GM12878 (cell line): Measurements from ENCODE around the gene BGLAP. TPM values are rescaled to one million over a fixed set of nuclear protein-coding genes. Genes with fewer than 3 reads are reported as not detected.

Experiments
- ATF7 ChIP-seq: fragments of 450-650 bp; IDR thresholded peaks from 2 replicates; pipeline ENCODE4 v1.6.1; 2016; ENCODE audit warnings: low read depth, mild to moderate bottlenecking
- CBX5 ChIP-seq: sonication (generic); IDR thresholded peaks from 2 replicates; pipeline ENCODE4 v1.6.1; 2016; ENCODE audit warnings: low read depth, moderate library complexity, mild to moderate bottlenecking, inconsistent platforms
- CHD2 ChIP-seq: IDR thresholded peaks from 2 replicates; pipeline ENCODE4 v1.6.1; 2011; ENCODE audit warnings: low read depth, low read length, improper control_type of control experiment, borderline replicate concordance
- CHD4 ChIP-seq: fragments of 200-600 bp; sonication (generic); IDR thresholded peaks from 2 replicates; pipeline ENCODE4 v1.6.1; 2016; ENCODE audit warnings: mild to moderate bottlenecking
- MEF2A ChIP-seq: IDR thresholded peaks from 2 replicates; pipeline ENCODE4 v1.6.1; 2011; ENCODE audit warnings: low read depth, mild to moderate bottlenecking, low read length, moderate library complexity; ENCODE audit not compliant: insufficient read depth
- NBN ChIP-seq: fragments of 450-650 bp; IDR thresholded peaks from 2 replicates; pipeline ENCODE4 v1.6.1; 2016
- NFYB ChIP-seq: IDR thresholded peaks from 2 replicates; pipeline ENCODE4 v1.6.1; 2011; ENCODE audit warnings: low read depth, mild to moderate bottlenecking, low read length, improper control_type of control experiment, moderate library complexity; ENCODE audit not compliant: insufficient read depth
- PAX8 ChIP-seq: fragments of 450-650 bp; IDR thresholded peaks from 2 replicates; pipeline ENCODE4 v1.6.1; 2017; ENCODE audit warnings: mild to moderate bottlenecking, moderate library complexity
- POLR2A ChIP-seq: IDR thresholded peaks from 2 replicates; pipeline ENCODE4 v1.6.1; 2011; ENCODE audit warnings: low read depth, mild to moderate bottlenecking, low read length
- POLR2AphosphoS5 ChIP-seq: IDR thresholded peaks from 2 replicates; pipeline ENCODE4 v1.6.1; 2011; ENCODE audit warnings: mild to moderate bottlenecking, low read length, inconsistent platforms
- RAD51 ChIP-seq: fragments of 450-650 bp; IDR thresholded peaks from 2 replicates; pipeline ENCODE4 v1.6.1; 2016; ENCODE audit warnings: moderate library complexity, mild to moderate bottlenecking, inconsistent platforms
- RB1 ChIP-seq: fragments of 450-650 bp; formaldehyde crosslinking; IDR thresholded peaks from 2 replicates; pipeline ENCODE4 v1.6.1; 2017; ENCODE audit warnings: mild to moderate bottlenecking, borderline replicate concordance
- RBBP5 ChIP-seq: fragments of 200-600 bp; sonication (generic); conservative IDR thresholded peaks from 2 replicates; pipeline ENCODE4 v1.6.1; 2016
- RUNX3 ChIP-seq: IDR thresholded peaks from 2 replicates; pipeline ENCODE4 v1.6.1; 2012; ENCODE audit warnings: low read length, inconsistent platforms
- SIN3A ChIP-seq: IDR thresholded peaks from 2 replicates; pipeline ENCODE4 v1.6.1; 2012; ENCODE audit warnings: low read depth, low read length, improper control_type of control experiment
- TBL1XR1 ChIP-seq: IDR thresholded peaks from 2 replicates; pipeline ENCODE4 v1.6.1; 2012; ENCODE audit warnings: low read depth, low read length, improper control_type of control experiment
- WRNIP1 ChIP-seq: IDR thresholded peaks from 2 replicates; pipeline ENCODE4 v1.6.1; 2011; ENCODE audit warnings: low read depth, low read length, improper control_type of control experiment, borderline replicate concordance
- YY1 ChIP-seq: IDR thresholded peaks from 2 replicates; pipeline ENCODE4 v1.6.1; 2011; ENCODE audit warnings: low read depth, mild to moderate bottlenecking, low read length
- ZNF207 ChIP-seq: fragments of 450-650 bp; IDR thresholded peaks from 2 replicates; pipeline ENCODE4 v1.6.1; 2014; ENCODE audit warnings: antibody characterized with exemption, mild to moderate bottlenecking, borderline replicate concordance
- ZZZ3 ChIP-seq: IDR thresholded peaks from 2 replicates; pipeline ENCODE4 v1.6.1; 2011; ENCODE audit warnings: low read depth; ENCODE audit not compliant: control insufficient read depth, insufficient read length
- polyA plus RNA-seq, 11 experiments: library from polyadenylated mRNA; depleted of rRNA in 4 of 11; unstranded in 6 of 11; stranded (reverse) in 5 of 11; fragments of >200 nt; fragmentation: Nextera tagmentation in 4 of 11; fragmentation: Illumina TruSeq in 1 of 11; extraction: Ambion mirVana in 4 of 11; extraction: Trizol in 1 of 11; gene quantifications; 1 replicate in 1 of 11; 2 replicates in 10 of 11; pipeline versions ENCODE4 v1.2.1 to v1.2.3, GENCODE V29; 2011 to 2016; ENCODE audit warnings: inconsistent platforms in 2 of 11, missing spikeins in 2 of 11, low read depth in 1 of 11
- total RNA-seq, 4 experiments: library from RNA; depleted of rRNA in 3 of 4; stranded (reverse); fragments of >200 nt in 3 of 4; fragmentation: Illumina TruSeq in 1 of 4; extraction: Trizol in 1 of 4; gene quantifications; 2 replicates each; pipeline versions ENCODE4 v1.2.1 to v1.2.3, GENCODE V29; 2013 to 2021
- TF ChIP-seq, protein P1 (sequence below): IDR thresholded peaks from 2 replicates; pipeline ENCODE4 v1.6.1; 2011; ENCODE audit warnings: low read depth, mild to moderate bottlenecking, low read length, moderate library complexity, borderline replicate concordance; ENCODE audit errors: extremely low read depth
- TF ChIP-seq, protein P2 (sequence below): IDR thresholded peaks from 2 replicates; pipeline ENCODE4 v1.6.1; 2012; ENCODE audit warnings: low read depth, low read length, improper control_type of control experiment
- TF ChIP-seq, protein P3 (sequence below): fragments of 450-650 bp; IDR thresholded peaks from 2 replicates; pipeline ENCODE4 v1.6.1; 2016; ENCODE audit warnings: mild to moderate bottlenecking
- TF ChIP-seq, protein P4 (sequence below): IDR thresholded peaks from 2 replicates; pipeline ENCODE4 v1.6.1; 2012; ENCODE audit warnings: low read length, inconsistent platforms
- TF ChIP-seq, protein P5 (sequence below): fragments of 450-650 bp; IDR thresholded peaks from 2 replicates; pipeline ENCODE4 v1.6.1; 2017; ENCODE audit warnings: mild to moderate bottlenecking, low read depth, inconsistent platforms; ENCODE audit not compliant: poor library complexity, severe bottlenecking
- TF ChIP-seq, protein P6 (sequence below): IDR thresholded peaks from 2 replicates; pipeline ENCODE4 v1.6.1; 2011; ENCODE audit warnings: borderline replicate concordance, low read depth, mild to moderate bottlenecking, moderate library complexity, mixed read lengths, low read length; ENCODE audit not compliant: insufficient read depth; ENCODE audit errors: extremely low read length

The BGLAP gene
- total and polyA plus RNA-seq, 10 of the 15 experiments (the other 5 are each of a cell fraction or from before 2014, with no cell fraction given), result 0.20 to 1.8 (median 0.40) TPM; not detected in 3

DNA sequence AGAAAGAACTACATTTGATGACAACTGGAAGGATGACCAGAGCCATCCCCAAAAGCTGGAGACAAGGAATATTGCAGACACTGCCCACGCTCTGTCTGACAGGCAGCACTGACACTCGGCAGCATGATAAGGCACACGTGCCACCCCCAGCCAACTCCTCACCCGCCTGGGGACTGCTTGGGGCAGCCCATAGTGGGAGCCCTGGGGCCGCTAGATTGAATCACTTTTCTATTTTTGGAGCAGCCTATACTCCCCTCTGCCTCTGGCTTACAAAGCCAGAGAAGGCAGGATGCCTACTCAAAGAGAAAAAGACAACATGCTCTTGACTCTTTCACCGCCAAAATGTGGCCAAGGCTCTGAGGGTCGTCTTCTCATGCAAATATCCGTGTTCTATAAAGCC is 39.3 kb downstream of the BGLAP start (continued):
- TF ChIP-seq WRNIP1, result 0 out of 2 replicates have a peak, but pooled peaks have one; percentile 34
- TF ChIP-seq TBL1XR1, result 0 out of 2 replicates have a peak, but pooled peaks have one; percentile 47
- peak; percentile 38; the same call in 1 of the 2 replicates for TF ChIP-seq CHD2
- TF ChIP-seq, protein P1, sequence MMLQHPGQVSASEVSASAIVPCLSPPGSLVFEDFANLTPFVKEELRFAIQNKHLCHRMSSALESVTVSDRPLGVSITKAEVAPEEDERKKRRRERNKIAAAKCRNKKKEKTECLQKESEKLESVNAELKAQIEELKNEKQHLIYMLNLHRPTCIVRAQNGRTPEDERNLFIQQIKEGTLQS, result no peak
- TF ChIP-seq POLR2AphosphoS5, result peak; percentile 34; the same call in 1 of the 2 replicates
- no peak for TF ChIP-seq RBBP5
- TF ChIP-seq, protein P2, sequence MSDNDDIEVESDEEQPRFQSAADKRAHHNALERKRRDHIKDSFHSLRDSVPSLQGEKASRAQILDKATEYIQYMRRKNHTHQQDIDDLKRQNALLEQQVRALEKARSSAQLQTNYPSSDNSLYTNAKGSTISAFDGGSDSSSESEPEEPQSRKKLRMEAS, result peak; percentile 96
- TF ChIP-seq MEF2A, result peak; percentile 97
- TF ChIP-seq NFYB, result no peak
- TF ChIP-seq PAX8, result no peak
- peak; percentile 51 for TF ChIP-seq POLR2A
- TF ChIP-seq, protein P3, sequence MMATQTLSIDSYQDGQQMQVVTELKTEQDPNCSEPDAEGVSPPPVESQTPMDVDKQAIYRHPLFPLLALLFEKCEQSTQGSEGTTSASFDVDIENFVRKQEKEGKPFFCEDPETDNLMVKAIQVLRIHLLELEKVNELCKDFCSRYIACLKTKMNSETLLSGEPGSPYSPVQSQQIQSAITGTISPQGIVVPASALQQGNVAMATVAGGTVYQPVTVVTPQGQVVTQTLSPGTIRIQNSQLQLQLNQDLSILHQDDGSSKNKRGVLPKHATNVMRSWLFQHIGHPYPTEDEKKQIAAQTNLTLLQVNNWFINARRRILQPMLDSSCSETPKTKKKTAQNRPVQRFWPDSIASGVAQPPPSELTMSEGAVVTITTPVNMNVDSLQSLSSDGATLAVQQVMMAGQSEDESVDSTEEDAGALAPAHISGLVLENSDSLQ, result peak; percentile 75
- TF ChIP-seq CHD4, result no peak
- 0 out of 2 replicates have a peak, but pooled peaks have one; percentile 13 for TF ChIP-seq NBN
- TF ChIP-seq ATF7, result peak; percentile 82
- TF ChIP-seq YY1, result no peak
- peak; percentile 55; the same call in 1 of the 2 replicates for TF ChIP-seq RAD51
- TF ChIP-seq, protein P4, sequence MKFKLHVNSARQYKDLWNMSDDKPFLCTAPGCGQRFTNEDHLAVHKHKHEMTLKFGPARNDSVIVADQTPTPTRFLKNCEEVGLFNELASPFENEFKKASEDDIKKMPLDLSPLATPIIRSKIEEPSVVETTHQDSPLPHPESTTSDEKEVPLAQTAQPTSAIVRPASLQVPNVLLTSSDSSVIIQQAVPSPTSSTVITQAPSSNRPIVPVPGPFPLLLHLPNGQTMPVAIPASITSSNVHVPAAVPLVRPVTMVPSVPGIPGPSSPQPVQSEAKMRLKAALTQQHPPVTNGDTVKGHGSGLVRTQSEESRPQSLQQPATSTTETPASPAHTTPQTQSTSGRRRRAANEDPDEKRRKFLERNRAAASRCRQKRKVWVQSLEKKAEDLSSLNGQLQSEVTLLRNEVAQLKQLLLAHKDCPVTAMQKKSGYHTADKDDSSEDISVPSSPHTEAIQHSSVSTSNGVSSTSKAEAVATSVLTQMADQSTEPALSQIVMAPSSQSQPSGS, result peak; percentile 71; the same call in 1 of the 2 replicates
- no peak for TF ChIP-seq CBX5
- no peak for TF ChIP-seq ZNF207
- TF ChIP-seq, protein P5, sequence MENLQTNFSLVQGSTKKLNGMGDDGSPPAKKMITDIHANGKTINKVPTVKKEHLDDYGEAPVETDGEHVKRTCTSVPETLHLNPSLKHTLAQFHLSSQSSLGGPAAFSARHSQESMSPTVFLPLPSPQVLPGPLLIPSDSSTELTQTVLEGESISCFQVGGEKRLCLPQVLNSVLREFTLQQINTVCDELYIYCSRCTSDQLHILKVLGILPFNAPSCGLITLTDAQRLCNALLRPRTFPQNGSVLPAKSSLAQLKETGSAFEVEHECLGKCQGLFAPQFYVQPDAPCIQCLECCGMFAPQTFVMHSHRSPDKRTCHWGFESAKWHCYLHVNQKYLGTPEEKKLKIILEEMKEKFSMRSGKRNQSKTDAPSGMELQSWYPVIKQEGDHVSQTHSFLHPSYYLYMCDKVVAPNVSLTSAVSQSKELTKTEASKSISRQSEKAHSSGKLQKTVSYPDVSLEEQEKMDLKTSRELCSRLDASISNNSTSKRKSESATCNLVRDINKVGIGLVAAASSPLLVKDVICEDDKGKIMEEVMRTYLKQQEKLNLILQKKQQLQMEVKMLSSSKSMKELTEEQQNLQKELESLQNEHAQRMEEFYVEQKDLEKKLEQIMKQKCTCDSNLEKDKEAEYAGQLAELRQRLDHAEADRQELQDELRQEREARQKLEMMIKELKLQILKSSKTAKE, result peak; percentile 18
- TF ChIP-seq RB1, result no peak
- TF ChIP-seq, protein P6, sequence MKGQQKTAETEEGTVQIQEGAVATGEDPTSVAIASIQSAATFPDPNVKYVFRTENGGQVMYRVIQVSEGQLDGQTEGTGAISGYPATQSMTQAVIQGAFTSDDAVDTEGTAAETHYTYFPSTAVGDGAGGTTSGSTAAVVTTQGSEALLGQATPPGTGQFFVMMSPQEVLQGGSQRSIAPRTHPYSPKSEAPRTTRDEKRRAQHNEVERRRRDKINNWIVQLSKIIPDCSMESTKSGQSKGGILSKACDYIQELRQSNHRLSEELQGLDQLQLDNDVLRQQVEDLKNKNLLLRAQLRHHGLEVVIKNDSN, result peak; percentile 60
- peak; percentile 51; the same call in 1 of the 2 replicates for TF ChIP-seq RUNX3
- no peak for TF ChIP-seq ZZZ3
- TF ChIP-seq SIN3A, result peak; percentile 97
